HepG2 (cell line): ENCODE measurements around the gene IL3RA. TPM values are rescaled to one million over a fixed set of nuclear protein-coding genes. Genes with fewer than 3 reads are reported as not detected.

Experiments
- ADNP ChIP-seq: sonication (generic); formaldehyde crosslinking; IDR thresholded peaks from 2 replicates; pipeline ENCODE4 v1.4.0; 2020; ENCODE audit warnings: missing genetic modification reagents
- AKAP8 ChIP-seq: sonication (generic); formaldehyde crosslinking; IDR thresholded peaks from 2 replicates; pipeline ENCODE4 v1.5.1; 2020; ENCODE audit warnings: mild to moderate bottlenecking, missing genetic modification reagents
- FOXP1 ChIP-seq, 2 experiments: fragments of 450-650 bp in 1 of 2; IDR thresholded peaks; 2 replicates each; pipeline ENCODE4 v1.6.1; 2017 to 2018; ENCODE audit warnings: antibody characterized with exemption in 1 of 2
- GATAD1 ChIP-seq: IDR thresholded peaks from 2 replicates; pipeline ENCODE4 v1.6.1; 2016; ENCODE audit warnings: missing genetic modification reagents, missing compliant biosample characterization
- GZF1 ChIP-seq: sonication (generic); formaldehyde crosslinking; IDR thresholded peaks from 2 replicates; pipeline ENCODE4 v1.5.1; 2020; ENCODE audit warnings: mild to moderate bottlenecking, missing genetic modification reagents
- HMGA1 ChIP-seq: sonication (generic); formaldehyde crosslinking; conservative IDR thresholded peaks from 2 replicates; pipeline ENCODE4 v1.4.0; 2020; ENCODE audit warnings: missing genetic modification reagents
- HNRNPL ChIP-seq: fragments of 200-400 bp; formaldehyde crosslinking; IDR thresholded peaks from 2 replicates; pipeline ENCODE4 v1.6.1; 2017; ENCODE audit warnings: mild to moderate bottlenecking, low read depth, low read length
- IRX3 ChIP-seq: sonication (generic); formaldehyde crosslinking; IDR thresholded peaks from 2 replicates; pipeline ENCODE4 v1.8.1; 2023; ENCODE audit warnings: mild to moderate bottlenecking, low read depth, missing genetic modification reagents, borderline replicate concordance
- KAT7 ChIP-seq: IDR thresholded peaks from 2 replicates; pipeline ENCODE4 v1.6.1; 2018; ENCODE audit warnings: borderline replicate concordance, missing compliant biosample characterization
- RBAK ChIP-seq: sonication (generic); formaldehyde crosslinking; IDR thresholded peaks from 2 replicates; pipeline ENCODE4 v1.5.1; 2020; ENCODE audit warnings: mild to moderate bottlenecking, missing genetic modification reagents
- RELA ChIP-seq: sonication (generic); formaldehyde crosslinking; IDR thresholded peaks from 2 replicates; pipeline ENCODE4 v1.4.0; 2020; ENCODE audit warnings: missing genetic modification reagents
- SOX13 ChIP-seq, 3 experiments: fragments of 450-650 bp in 1 of 3; sonication (generic) in 1 of 3; formaldehyde crosslinking in 1 of 3; IDR thresholded peaks in 2 of 3; conservative IDR thresholded peaks in 1 of 3; 2 replicates each; pipeline versions ENCODE4 v1.5.0 to v1.6.1; 2016 to 2020; ENCODE audit warnings: antibody characterized with exemption in 1 of 3, mild to moderate bottlenecking in 1 of 3, missing compliant biosample characterization in 1 of 3, missing genetic modification reagents in 1 of 3, moderate library complexity in 1 of 3
- SRF ChIP-seq: IDR thresholded peaks from 2 replicates; pipeline ENCODE4 v1.6.1; 2011; ENCODE audit warnings: mild to moderate bottlenecking, low read depth, low read length, moderate library complexity
- TFDP2 ChIP-seq: sonication (generic); formaldehyde crosslinking; IDR thresholded peaks from 2 replicates; pipeline ENCODE4 v1.4.0; 2020; ENCODE audit warnings: missing genetic modification reagents
- TP53 ChIP-seq: sonication (generic); formaldehyde crosslinking; conservative IDR thresholded peaks from 2 replicates; pipeline ENCODE4 v1.4.0; 2020; ENCODE audit warnings: missing genetic modification reagents
- ZNF124 ChIP-seq: sonication (generic); formaldehyde crosslinking; IDR thresholded peaks from 2 replicates; pipeline ENCODE4 v1.4.0; 2020; ENCODE audit warnings: missing genetic modification reagents
- ZNF282 ChIP-seq: fragments of 450-650 bp; IDR thresholded peaks from 2 replicates; pipeline ENCODE4 v1.6.1; 2018; ENCODE audit not compliant: partially characterized antibody
- ZNF34 ChIP-seq: sonication (generic); formaldehyde crosslinking; IDR thresholded peaks from 2 replicates; pipeline ENCODE4 v1.4.0; 2020; ENCODE audit warnings: mild to moderate bottlenecking, missing genetic modification reagents, borderline replicate concordance
- ZNF558 ChIP-seq: sonication (generic); formaldehyde crosslinking; IDR thresholded peaks from 2 replicates; pipeline ENCODE4 v1.9.0; 2022; ENCODE audit warnings: mild to moderate bottlenecking, missing genetic modification reagents, borderline replicate concordance
- polyA plus RNA-seq, 8 experiments: library from polyadenylated mRNA; depleted of rRNA in 3 of 8; stranded (reverse) in 7 of 8; unstranded in 1 of 8; fragments of >200 nt; fragmentation: Illumina TruSeq in 4 of 8; extraction: Trizol in 4 of 8; gene quantifications; 2 replicates each; pipeline versions ENCODE4 v1.2.1 to v1.2.3, GENCODE V29; 2011 to 2016; ENCODE audit warnings: low read depth in 4 of 8, missing spikeins in 1 of 8, mixed read lengths in 1 of 8; ENCODE audit not compliant: insufficient read depth in 1 of 8
- total RNA-seq, 5 experiments: library from RNA; depleted of rRNA; stranded (reverse); fragments of >200 nt; fragmentation: Illumina TruSeq; extraction: Trizol; gene quantifications; 2 replicates each; pipeline ENCODE4 v1.2.3, GENCODE V29; 2016; ENCODE audit warnings: low read depth in 1 of 5
- TF ChIP-seq, protein P1 (sequence below): sonication (generic); formaldehyde crosslinking; IDR thresholded peaks from 2 replicates; pipeline ENCODE4 v1.9.0; 2021; ENCODE audit warnings: mild to moderate bottlenecking, missing genetic modification reagents
- TF ChIP-seq, protein P2 (sequence below): sonication (generic); formaldehyde crosslinking; IDR thresholded peaks from 2 replicates; pipeline ENCODE4 v1.8.0; 2022; ENCODE audit warnings: mild to moderate bottlenecking, missing genetic modification reagents

The IL3RA gene
- total and polyA plus RNA-seq, 2 of the 13 experiments (the other 11 are each of a cell fraction or from before 2014, with no cell fraction given) = not detected

- TF ChIP-seq RBAK (CRISPR knock-in tag) (no peak), SOX13 (IDR thresholded peaks at IDR 0.05) (no peak), SOX13 (CRISPR knock-in tag; conservative IDR thresholded peaks at IDR 0.05 in 1 of 2, IDR thresholded peaks at IDR 0.05 in 1 of 2) (no peak; a peak in 1 of 4 replicates), ZNF282 (no peak), HNRNPL (peak; percentile 39; the same call in 1 of the 2 replicates), SRF (no peak), FOXP1 (IDR thresholded peaks at IDR 0.05) (no peak), FOXP1 (CRISPR knock-in tag; IDR thresholded peaks at IDR 0.05) (no peak), ZNF124 (CRISPR knock-in tag) (peak; percentile 64; the same call in 1 of the 2 replicates), ZNF558 (CRISPR knock-in tag) (no peak), GATAD1 (CRISPR knock-in tag) (peak; percentile 86), KAT7 (CRISPR knock-in tag) (peak; percentile 90; the same call in 1 of the 2 replicates), TFDP2 (CRISPR knock-in tag) (peak; percentile 51; the same call in 1 of the 2 replicates), ADNP (CRISPR knock-in tag) (no peak), TP53 (CRISPR knock-in tag) (no peak), GZF1 (CRISPR knock-in tag) (no peak), ZNF34 (CRISPR knock-in tag) (no peak), RELA (CRISPR knock-in tag) (no peak), AKAP8 (CRISPR knock-in tag) (peak; percentile 92; the same call in 1 of the 2 replicates), HMGA1 (no peak), IRX3 (no peak)
- TF ChIP-seq, protein P1, sequence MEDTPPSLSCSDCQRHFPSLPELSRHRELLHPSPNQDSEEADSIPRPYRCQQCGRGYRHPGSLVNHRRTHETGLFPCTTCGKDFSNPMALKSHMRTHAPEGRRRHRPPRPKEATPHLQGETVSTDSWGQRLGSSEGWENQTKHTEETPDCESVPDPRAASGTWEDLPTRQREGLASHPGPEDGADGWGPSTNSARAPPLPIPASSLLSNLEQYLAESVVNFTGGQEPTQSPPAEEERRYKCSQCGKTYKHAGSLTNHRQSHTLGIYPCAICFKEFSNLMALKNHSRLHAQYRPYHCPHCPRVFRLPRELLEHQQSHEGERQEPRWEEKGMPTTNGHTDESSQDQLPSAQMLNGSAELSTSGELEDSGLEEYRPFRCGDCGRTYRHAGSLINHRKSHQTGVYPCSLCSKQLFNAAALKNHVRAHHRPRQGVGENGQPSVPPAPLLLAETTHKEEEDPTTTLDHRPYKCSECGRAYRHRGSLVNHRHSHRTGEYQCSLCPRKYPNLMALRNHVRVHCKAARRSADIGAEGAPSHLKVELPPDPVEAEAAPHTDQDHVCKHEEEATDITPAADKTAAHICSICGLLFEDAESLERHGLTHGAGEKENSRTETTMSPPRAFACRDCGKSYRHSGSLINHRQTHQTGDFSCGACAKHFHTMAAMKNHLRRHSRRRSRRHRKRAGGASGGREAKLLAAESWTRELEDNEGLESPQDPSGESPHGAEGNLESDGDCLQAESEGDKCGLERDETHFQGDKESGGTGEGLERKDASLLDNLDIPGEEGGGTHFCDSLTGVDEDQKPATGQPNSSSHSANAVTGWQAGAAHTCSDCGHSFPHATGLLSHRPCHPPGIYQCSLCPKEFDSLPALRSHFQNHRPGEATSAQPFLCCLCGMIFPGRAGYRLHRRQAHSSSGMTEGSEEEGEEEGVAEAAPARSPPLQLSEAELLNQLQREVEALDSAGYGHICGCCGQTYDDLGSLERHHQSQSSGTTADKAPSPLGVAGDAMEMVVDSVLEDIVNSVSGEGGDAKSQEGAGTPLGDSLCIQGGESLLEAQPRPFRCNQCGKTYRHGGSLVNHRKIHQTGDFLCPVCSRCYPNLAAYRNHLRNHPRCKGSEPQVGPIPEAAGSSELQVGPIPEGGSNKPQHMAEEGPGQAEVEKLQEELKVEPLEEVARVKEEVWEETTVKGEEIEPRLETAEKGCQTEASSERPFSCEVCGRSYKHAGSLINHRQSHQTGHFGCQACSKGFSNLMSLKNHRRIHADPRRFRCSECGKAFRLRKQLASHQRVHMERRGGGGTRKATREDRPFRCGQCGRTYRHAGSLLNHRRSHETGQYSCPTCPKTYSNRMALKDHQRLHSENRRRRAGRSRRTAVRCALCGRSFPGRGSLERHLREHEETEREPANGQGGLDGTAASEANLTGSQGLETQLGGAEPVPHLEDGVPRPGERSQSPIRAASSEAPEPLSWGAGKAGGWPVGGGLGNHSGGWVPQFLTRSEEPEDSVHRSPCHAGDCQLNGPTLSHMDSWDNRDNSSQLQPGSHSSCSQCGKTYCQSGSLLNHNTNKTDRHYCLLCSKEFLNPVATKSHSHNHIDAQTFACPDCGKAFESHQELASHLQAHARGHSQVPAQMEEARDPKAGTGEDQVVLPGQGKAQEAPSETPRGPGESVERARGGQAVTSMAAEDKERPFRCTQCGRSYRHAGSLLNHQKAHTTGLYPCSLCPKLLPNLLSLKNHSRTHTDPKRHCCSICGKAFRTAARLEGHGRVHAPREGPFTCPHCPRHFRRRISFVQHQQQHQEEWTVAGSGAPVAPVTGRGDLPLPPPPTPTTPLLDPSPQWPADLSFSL (CRISPR knock-in tag) = no peak; the same call in 1 of the 2 replicates
- TF ChIP-seq, protein P2, sequence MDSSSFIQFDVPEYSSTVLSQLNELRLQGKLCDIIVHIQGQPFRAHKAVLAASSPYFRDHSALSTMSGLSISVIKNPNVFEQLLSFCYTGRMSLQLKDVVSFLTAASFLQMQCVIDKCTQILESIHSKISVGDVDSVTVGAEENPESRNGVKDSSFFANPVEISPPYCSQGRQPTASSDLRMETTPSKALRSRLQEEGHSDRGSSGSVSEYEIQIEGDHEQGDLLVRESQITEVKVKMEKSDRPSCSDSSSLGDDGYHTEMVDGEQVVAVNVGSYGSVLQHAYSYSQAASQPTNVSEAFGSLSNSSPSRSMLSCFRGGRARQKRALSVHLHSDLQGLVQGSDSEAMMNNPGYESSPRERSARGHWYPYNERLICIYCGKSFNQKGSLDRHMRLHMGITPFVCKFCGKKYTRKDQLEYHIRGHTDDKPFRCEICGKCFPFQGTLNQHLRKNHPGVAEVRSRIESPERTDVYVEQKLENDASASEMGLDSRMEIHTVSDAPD (CRISPR knock-in tag) = peak; percentile 49; the same call in 1 of the 2 replicates
Measured at GRCh38 chrX:1391707-1392375, 55.3 kb downstream of the IL3RA start, which contains the start of gene SLC25A6 (continued).
